Right atrium auricular region (tissue), 2 donors: ENCODE data around the gene MYH6. TPM values are rescaled to one million over a fixed set of nuclear protein-coding genes. Genes with fewer than 3 reads are reported as not detected.

Experiments used
- DNase-seq: peaks from one replicate; pipeline ENCODE4 v3.0.0-alpha.2; 2019; ENCODE audit warnings: low spot score
- H3K27ac ChIP-seq, 2 donors: fragments of 200-600 bp; sonication (generic); 1 replicate in 1 of 2; 2 replicates in 1 of 2; pipeline ENCODE4 v1.5.1; 2016 to 2019
- H3K27me3 ChIP-seq, 2 donors: fragments of 200-600 bp; sonication (generic); one replicate each; pipeline versions ENCODE4 v1.5.1 to v1.6.0; 2017 to 2019
- H3K36me3 ChIP-seq: fragments of 200-600 bp; sonication (generic); one replicate; pipeline ENCODE4 v1.5.1; 2016
- H3K4me1 ChIP-seq, 2 donors: fragments of 200-600 bp; sonication (generic); one replicate each; pipeline versions ENCODE4 v1.5.1 to v1.6.0; 2017 to 2019
- H3K4me3 ChIP-seq, 2 donors: fragments of 200-600 bp; sonication (generic); 1 replicate in 1 of 2; 2 replicates in 1 of 2; pipeline ENCODE4 v1.5.1; 2017 to 2019; ENCODE audit warnings: mild to moderate bottlenecking in 1 of 2, moderate library complexity in 1 of 2
- H3K9me3 ChIP-seq, 2 donors: fragments of 200-600 bp; sonication (generic); one replicate each; pipeline ENCODE4 v1.5.1; 2019
- total RNA-seq, 2 donors: library from RNA; depleted of rRNA; stranded (reverse); fragments of >200 nt; gene quantifications; one replicate each; pipeline ENCODE4 v1.1.0, GENCODE V29; 2016
- TF ChIP-seq, protein P1 (sequence below), 2 donors: fragments of 200-600 bp; sonication (generic); IDR thresholded peaks; one replicate each; pipeline ENCODE4 v1.5.1; 2019; ENCODE audit warnings: antibody characterized with exemption in 2 of 2

The MYH6 gene
- total RNA-seq, 2 donors from 2014 or later, result 8,253 to 13,240 TPM

DNA sequence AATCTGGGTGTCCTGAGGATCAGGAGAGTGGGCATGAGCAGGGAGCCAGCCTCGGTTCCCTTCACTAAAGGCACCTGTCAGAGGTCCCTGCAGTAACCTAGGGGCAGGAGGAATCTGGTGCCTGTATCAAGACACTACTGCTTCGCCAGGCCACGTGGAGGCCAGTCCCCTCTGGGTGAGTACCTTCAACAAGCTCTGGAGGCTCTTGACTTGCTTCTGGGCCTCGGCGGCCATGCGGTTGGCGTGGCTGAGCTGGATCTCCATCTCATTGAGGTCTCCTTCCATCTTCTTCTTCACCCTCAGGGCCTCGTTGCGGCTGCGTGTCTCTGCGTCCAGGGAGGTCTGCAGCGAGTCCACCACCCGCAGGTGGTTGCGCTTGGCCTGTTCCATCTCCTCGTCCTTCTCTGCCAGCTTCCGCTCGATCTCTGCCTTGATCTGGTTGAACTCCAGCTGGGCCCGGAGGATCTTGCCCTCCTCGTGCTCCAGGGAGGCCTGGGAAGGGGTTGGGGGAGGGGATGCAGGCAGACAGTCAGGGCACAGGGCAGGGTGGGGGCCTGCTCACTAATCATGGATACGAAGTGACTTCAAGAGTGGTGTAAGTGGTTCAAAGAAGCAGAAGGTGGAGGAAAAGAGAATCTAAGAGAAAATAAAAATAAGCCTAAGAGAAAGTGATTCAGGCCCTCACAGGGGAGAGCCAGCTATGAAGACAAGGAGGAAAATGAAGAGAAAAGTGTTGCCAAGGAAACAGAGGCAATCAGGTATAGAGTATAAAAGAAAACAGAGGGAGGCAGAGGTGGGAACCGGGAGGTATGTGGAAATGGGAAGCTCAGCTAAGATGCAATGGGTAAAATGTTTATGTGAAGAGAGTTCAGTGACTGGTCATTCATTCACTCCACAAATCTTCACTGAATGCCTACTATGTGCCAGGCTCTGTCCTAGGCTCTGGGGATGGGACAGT is 8.0 kb upstream of the MYH6 start:
- TF ChIP-seq, protein P1, sequence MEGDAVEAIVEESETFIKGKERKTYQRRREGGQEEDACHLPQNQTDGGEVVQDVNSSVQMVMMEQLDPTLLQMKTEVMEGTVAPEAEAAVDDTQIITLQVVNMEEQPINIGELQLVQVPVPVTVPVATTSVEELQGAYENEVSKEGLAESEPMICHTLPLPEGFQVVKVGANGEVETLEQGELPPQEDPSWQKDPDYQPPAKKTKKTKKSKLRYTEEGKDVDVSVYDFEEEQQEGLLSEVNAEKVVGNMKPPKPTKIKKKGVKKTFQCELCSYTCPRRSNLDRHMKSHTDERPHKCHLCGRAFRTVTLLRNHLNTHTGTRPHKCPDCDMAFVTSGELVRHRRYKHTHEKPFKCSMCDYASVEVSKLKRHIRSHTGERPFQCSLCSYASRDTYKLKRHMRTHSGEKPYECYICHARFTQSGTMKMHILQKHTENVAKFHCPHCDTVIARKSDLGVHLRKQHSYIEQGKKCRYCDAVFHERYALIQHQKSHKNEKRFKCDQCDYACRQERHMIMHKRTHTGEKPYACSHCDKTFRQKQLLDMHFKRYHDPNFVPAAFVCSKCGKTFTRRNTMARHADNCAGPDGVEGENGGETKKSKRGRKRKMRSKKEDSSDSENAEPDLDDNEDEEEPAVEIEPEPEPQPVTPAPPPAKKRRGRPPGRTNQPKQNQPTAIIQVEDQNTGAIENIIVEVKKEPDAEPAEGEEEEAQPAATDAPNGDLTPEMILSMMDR (IDR thresholded peaks at IDR 0.05), result no peak
- Histone ChIP-seq H3K27ac (peak overlapping the region; percentile 21 to 84), H3K36me3 (peaks cover 58% of the 10 kb centered on the region), H3K4me1 (peaks cover 0 to 3% of the 10 kb centered on the region in 2 donors), H3K4me3 (no peak overlapping the region), H3K27me3 (no peaks in the 10 kb centered on the region), H3K9me3 (no peaks in the 10 kb centered on the region)
- no peak for DNase-seq

DNA sequence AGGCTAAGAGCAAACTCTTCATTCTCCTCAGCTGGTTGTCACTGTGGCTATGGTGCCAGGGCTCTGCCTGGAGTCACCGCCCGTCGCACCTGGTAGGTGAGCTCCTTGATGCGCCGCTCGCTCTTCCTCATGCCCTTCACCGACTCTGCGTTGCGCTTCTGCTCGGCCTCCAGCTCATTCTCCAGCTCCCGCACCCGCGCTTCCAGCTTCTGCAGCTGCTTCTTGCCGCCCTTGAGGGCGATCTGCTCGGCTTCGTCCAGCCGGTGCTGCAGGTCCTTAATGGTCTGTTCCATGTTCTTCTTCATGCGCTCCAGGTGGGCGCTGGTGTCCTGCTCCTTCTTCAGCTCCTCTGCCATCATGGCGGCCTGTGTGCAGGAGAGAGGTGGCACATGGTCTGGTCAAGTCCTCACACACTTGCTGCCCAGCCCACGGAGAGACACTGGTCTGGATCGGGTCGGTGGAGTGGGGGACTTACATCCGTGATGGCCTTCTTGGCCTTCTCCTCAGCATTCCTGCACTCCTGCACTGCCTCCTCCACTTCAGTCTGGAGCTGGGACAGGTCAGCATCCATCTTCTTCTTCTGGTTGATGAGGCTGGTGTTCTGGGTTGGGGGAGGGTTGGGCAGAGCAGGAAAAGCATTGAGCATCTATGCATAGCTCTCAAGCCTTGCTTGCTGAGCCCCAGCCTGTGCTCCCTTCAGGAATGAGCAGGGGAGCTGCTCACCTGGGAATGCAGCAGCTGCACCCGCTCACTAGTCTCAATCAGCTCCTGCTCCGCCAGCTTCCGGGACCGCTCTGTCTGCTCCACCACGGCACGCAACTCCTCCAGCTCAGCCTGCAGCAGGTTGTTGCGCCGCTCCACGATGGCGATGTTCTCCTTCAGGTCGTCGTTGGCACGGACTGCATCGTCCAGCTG is 7.1 kb upstream of the MYH6 start:
- TF ChIP-seq, protein P1 (IDR thresholded peaks at IDR 0.05), result no peak
- H3K27me3 ChIP-seq, result no peaks in the 10 kb centered on the region
- no peaks in the 10 kb centered on the region for H3K9me3 ChIP-seq
- H3K36me3 ChIP-seq, result peaks cover 48% of the 10 kb centered on the region
- no peak for DNase-seq
- peak overlapping the region; percentile 84 for H3K27ac ChIP-seq
- peaks cover 0 to 3% of the 10 kb centered on the region in 2 donors for H3K4me1 ChIP-seq
- H3K4me3 ChIP-seq, result no peak overlapping the region

DNA sequence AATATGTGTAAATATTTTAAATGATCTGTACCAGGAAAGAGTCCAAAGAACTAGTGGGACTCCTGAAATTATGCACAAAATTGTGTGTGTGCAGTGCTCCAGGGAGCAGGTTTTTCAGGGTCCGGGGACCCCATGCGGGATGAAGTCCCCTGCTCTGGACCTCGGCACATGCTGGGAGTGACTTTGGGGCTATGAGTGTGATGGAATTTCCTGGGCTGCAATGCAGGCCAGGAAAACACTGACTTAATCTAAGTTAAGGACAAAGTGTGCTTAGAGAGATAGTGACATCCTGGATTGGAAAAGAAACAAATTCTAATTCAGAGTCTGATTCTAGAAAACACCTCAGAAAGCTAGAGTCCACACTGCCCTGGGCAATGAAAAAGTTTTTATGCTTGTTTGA is 6.2 kb upstream of the MYH6 start:
- TF ChIP-seq, protein P1 (IDR thresholded peaks at IDR 0.05), result no peak
- no peaks in the 10 kb centered on the region for H3K27me3 ChIP-seq
- H3K4me3 ChIP-seq, result no peak overlapping the region
- no peak for DNase-seq
- H3K9me3 ChIP-seq, result no peaks in the 10 kb centered on the region
- H3K36me3 ChIP-seq, result peaks cover 44% of the 10 kb centered on the region
- peak overlapping the region; percentile 84 for H3K27ac ChIP-seq
- peaks cover 0 to 3% of the 10 kb centered on the region in 2 donors for H3K4me1 ChIP-seq

DNA sequence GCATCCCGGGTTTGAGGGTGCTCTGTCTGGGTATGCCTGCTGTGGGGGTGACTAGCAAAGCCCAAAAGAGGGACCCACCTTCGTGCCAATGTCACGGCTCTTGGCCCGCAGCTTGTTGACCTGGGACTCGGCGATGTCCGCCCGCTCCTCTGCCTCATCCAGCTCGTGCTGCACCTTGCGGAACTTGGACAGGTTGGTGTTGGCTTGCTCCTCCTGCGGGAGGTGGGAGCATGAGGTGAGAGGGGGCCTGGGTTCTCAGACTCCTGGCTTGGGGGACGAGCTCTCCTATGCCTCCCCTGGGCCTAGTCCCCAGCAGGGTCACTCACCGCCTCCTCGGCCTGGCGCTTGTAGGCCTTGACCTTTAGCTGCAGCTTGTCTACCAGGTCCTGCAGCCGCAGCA is 5.6 kb upstream of the MYH6 start:
- peaks cover 41% of the 10 kb centered on the region for H3K36me3 ChIP-seq
- no peaks in the 10 kb centered on the region for H3K27me3 ChIP-seq
- H3K4me1 ChIP-seq, result peaks cover 0 to 3% of the 10 kb centered on the region in 2 donors
- TF ChIP-seq, protein P1 (IDR thresholded peaks at IDR 0.05), result no peak
- H3K27ac ChIP-seq, result peak overlapping the region; percentile 84
- no peaks in the 10 kb centered on the region for H3K9me3 ChIP-seq
- no peak for DNase-seq
- H3K4me3 ChIP-seq, result no peak overlapping the region

DNA sequence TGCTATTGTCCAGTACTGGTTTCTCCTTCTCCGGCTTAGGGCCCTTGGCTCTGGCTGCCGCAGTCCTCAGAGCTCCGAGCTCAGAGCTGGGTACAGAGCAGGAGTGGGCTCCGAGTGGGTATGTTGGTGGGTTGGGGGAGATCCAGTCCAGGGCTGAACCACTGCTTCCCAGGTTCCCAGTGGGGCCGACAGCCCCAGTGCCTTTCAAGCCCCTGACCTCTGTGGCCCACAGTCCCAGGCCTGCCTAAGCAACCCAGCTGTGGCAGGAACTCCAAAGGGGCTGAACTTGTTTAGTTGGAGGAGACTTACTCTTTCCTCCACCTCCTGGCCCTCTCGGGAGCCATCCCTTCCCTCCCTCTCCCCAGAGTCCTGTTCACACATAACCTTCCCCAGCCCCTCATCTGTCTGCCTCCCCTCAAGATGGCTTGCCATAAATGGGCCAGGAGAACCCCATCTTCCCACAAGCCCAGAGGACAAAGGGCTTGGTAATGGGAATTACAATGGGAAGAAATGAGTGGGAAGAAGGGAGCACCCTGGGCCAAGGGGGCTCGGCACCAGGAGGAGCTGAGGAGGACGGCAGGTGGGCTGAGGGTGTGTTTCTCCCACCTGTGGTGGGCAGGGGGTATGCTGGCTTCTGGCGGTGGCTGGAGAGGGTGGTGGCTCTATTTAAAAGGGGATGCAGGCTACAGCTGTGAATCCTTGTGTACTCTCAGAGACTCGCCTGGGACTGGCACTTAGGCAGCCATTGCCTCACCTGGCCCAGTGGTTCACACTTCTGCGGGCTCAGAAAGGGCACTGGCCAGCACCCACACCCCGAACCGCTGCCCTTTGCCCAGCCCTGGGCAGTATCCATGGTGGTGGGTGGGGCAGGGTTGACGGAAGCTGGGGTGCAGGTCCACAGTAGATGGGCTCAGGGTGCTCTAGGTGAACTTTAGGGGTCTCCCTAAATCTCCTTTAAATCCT is 3.8 kb upstream of the MYH6 start:
- H3K4me3 ChIP-seq, result peak overlapping the region in 1 of 2 donors; percentile 30
- no peak for DNase-seq

More for the DNA sequence above, 3.8 kb upstream of the MYH6 start:
- H3K27ac ChIP-seq, result peak overlapping the region; percentile 84
- peaks cover 41% of the 10 kb centered on the region for H3K36me3 ChIP-seq
- TF ChIP-seq, protein P1 (IDR thresholded peaks at IDR 0.05), result no peak
- no peaks in the 10 kb centered on the region for H3K27me3 ChIP-seq
- H3K9me3 ChIP-seq, result no peaks in the 10 kb centered on the region
- H3K4me1 ChIP-seq, result peaks cover 0 to 3% of the 10 kb centered on the region in 2 donors
